ENCODE results near the gene RPS6KA5. TPM values are rescaled to one million over a fixed set of nuclear protein-coding genes. Genes with fewer than 3 reads are reported as not detected.
"Not testable (repeated sequence)": the region's sequence is repeated elsewhere in the genome, so short reads cannot be mapped to it uniquely, and the experiment has no call there.

The RPS6KA5 gene
- total RNA-seq, 1 donor from 2014 or later = 8.0 TPM

- H3K9me3 ChIP-seq = no peaks in the 10 kb centered on the region
- intact Hi-C loops (cut with DNase I) = no loop called here
- H3K27ac ChIP-seq = no peak overlapping the region
- DNase-seq (no peak), ATAC-seq (no peak)
- TF ChIP-seq CTCF (IDR thresholded peaks at IDR 0.05) = no peak
- H3K27me3 ChIP-seq = no peaks in the 10 kb centered on the region
- H3K4me1 ChIP-seq = no peaks in the 10 kb centered on the region
- H3K4me3 ChIP-seq = no peak overlapping the region
- peaks cover 21% of the 10 kb centered on the region for H3K36me3 ChIP-seq
Measured at GRCh38 chr14:90870950-90871604, 189.4 kb downstream of the RPS6KA5 start.

GRCh38 chr14:90867501-90867900 lies 192.9 kb downstream of the RPS6KA5 start:
- intact Hi-C loops (cut with DNase I) = no loop called here
- H3K4me1 ChIP-seq = no peaks in the 10 kb centered on the region
- H3K36me3 ChIP-seq = peaks cover 6% of the 10 kb centered on the region
- no peak for TF ChIP-seq CTCF (IDR thresholded peaks at IDR 0.05)
- no peaks in the 10 kb centered on the region for H3K27me3 ChIP-seq
- no peak for DNase-seq
- ATAC-seq = no peak
- H3K9me3 ChIP-seq = no peaks in the 10 kb centered on the region
- H3K27ac ChIP-seq = no peak overlapping the region
- no peak overlapping the region for H3K4me3 ChIP-seq

GRCh38 chr14:90866833-90867232 lies 193.6 kb downstream of the RPS6KA5 start:
- TF ChIP-seq CTCF (IDR thresholded peaks at IDR 0.05) = no peak
- no peak for ATAC-seq

GRCh38 chr14:90864741-90865140 lies 195.7 kb downstream of the RPS6KA5 start:
- Histone ChIP-seq H3K4me3 (no peak overlapping the region), H3K4me1 (no peaks in the 10 kb centered on the region), H3K27me3 (no peaks in the 10 kb centered on the region), H3K9me3 (no peaks in the 10 kb centered on the region), H3K27ac (no peak overlapping the region), H3K36me3 (no peaks in the 10 kb centered on the region)
- intact Hi-C loops (cut with DNase I) = no loop called here
- TF ChIP-seq CTCF (IDR thresholded peaks at IDR 0.05) = no peak
- no peak for ATAC-seq
- DNase-seq = no peak

More at GRCh38 chr14:90866833-90867232, 193.6 kb downstream of the RPS6KA5 start:
- H3K4me1 ChIP-seq = no peaks in the 10 kb centered on the region
- no peaks in the 10 kb centered on the region for H3K27me3 ChIP-seq
- H3K9me3 ChIP-seq = no peaks in the 10 kb centered on the region
- no peak for DNase-seq
- no peak overlapping the region for H3K27ac ChIP-seq
- H3K4me3 ChIP-seq = no peak overlapping the region
- intact Hi-C loops (cut with DNase I) = no loop called here
- H3K36me3 ChIP-seq = peaks cover 1% of the 10 kb centered on the region

DNA sequence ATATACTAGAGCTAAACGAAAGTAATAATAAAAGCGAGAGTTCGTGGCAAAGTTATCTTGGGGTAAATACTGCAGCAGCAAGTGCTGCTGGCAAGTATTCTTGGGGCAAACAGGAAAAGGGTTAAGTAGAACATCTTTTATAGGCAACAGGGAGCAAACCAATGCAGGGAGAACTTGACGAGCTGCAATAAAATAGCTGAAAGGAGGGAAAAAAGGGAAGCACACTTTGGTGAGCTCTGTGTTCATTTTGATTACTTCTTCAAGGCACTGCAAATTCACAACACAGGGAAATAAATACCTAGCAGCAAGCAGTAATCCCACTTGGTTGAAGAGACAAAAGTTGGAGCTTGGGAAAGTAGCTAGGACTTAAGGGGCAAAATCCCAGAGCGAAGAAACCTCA lies 201.9 kb downstream of the RPS6KA5 start:
- Histone ChIP-seq H3K27ac (no peak overlapping the region), H3K4me1 (no peaks in the 10 kb centered on the region), H3K9me3 (no peaks in the 10 kb centered on the region), H3K27me3 (no peaks in the 10 kb centered on the region), H3K36me3 (no peaks in the 10 kb centered on the region), H3K4me3 (peak overlapping the region; percentile 17)
- no peak for DNase-seq
- intact Hi-C loops (cut with DNase I) = no loop called here
- TF ChIP-seq CTCF (IDR thresholded peaks at IDR 0.05) = no peak
- ATAC-seq = no peak

GRCh38 chr14:90857866-90858265 lies 202.6 kb downstream of the RPS6KA5 start:
- intact Hi-C loops (cut with DNase I) = no loop called here
- Histone ChIP-seq H3K27ac (no peak overlapping the region), H3K4me3 (peak overlapping the region; percentile 17), H3K9me3 (no peaks in the 10 kb centered on the region), H3K27me3 (no peaks in the 10 kb centered on the region), H3K36me3 (no peaks in the 10 kb centered on the region), H3K4me1 (no peaks in the 10 kb centered on the region)
- TF ChIP-seq CTCF (IDR thresholded peaks at IDR 0.05) = no peak
- ATAC-seq (no peak), DNase-seq (no peak)

GRCh38 chr14:90856115-90856514 lies 204.3 kb downstream of the RPS6KA5 start:
- H3K9me3 ChIP-seq; DNase-seq; H3K27me3 ChIP-seq; intact Hi-C loops (cut with DNase I); H3K4me1 ChIP-seq; ATAC-seq; H3K36me3 ChIP-seq; H3K4me3 ChIP-seq; H3K27ac ChIP-seq: not testable (repeated sequence)
